GM23338 (cell line): ENCODE data around the gene ZNF790. TPM values are rescaled to one million over a fixed set of nuclear protein-coding genes. Genes with fewer than 3 reads are reported as not detected.
"Not testable (repeated sequence)": the region's sequence is repeated elsewhere in the genome, so short reads cannot be mapped to it uniquely, and the experiment has no call there.

Source experiments
- ATAC-seq: fragments of 200-7000 bp; cut with Tn5 transposase; 3 replicates; pipeline ENCODE4 v1.9.1; 2020
- DNase-seq: peaks from one replicate; pipeline ENCODE4 v3.0.0-alpha.2; 2015; ENCODE audit warnings: low spot score
- H2AFZ ChIP-seq: fragments of 200-600 bp; sonication (generic); 2 replicates; pipeline ENCODE4 v1.8.0; 2016; ENCODE audit warnings: antibody characterized with exemption, mild to moderate bottlenecking, moderate library complexity
- H3F3A ChIP-seq: fragments of 200-600 bp; sonication (generic); replicated peaks from 2 replicates; pipeline ENCODE4 v1.8.0; 2017; ENCODE audit warnings: antibody characterized with exemption, mixed run types, low read depth
- H3K27ac ChIP-seq: fragments of 200-600 bp; sonication (generic); 2 replicates; pipeline ENCODE4 v1.6.1; 2016; ENCODE audit warnings: low read depth
- H3K27me3 ChIP-seq: fragments of 200-600 bp; sonication (generic); 2 replicates; pipeline ENCODE4 v1.8.0; 2016; ENCODE audit warnings: mild to moderate bottlenecking, mixed run types, moderate library complexity; ENCODE audit not compliant: insufficient read depth
- H3K36me3 ChIP-seq: fragments of 200-600 bp; sonication (generic); 2 replicates; pipeline ENCODE4 v1.8.0; 2016; ENCODE audit warnings: mild to moderate bottlenecking; ENCODE audit not compliant: insufficient read depth
- H3K4me1 ChIP-seq: fragments of 200-600 bp; sonication (generic); 2 replicates; pipeline ENCODE4 v1.8.0; 2016; ENCODE audit warnings: mild to moderate bottlenecking, moderate library complexity; ENCODE audit not compliant: insufficient read depth
- H3K4me2 ChIP-seq: fragments of 200-600 bp; sonication (generic); 2 replicates; pipeline ENCODE4 v1.7.1; 2017; ENCODE audit warnings: mixed run types
- H3K4me3 ChIP-seq: fragments of 200-600 bp; sonication (generic); 2 replicates; pipeline ENCODE4 v1.6.1; 2016; ENCODE audit warnings: mixed run types
- H3K79me2 ChIP-seq: fragments of 200-600 bp; sonication (generic); replicated peaks from 2 replicates; pipeline ENCODE4 v1.8.0; 2017; ENCODE audit warnings: mild to moderate bottlenecking; ENCODE audit not compliant: insufficient read depth
- H3K9me2 ChIP-seq: fragments of 200-600 bp; sonication (generic); 2 replicates; pipeline ENCODE4 v1.8.0; 2017; ENCODE audit not compliant: insufficient read depth
- H4K20me1 ChIP-seq: fragments of 200-600 bp; sonication (generic); replicated peaks from 2 replicates; pipeline ENCODE4 v1.8.0; 2017; ENCODE audit warnings: mild to moderate bottlenecking; ENCODE audit not compliant: insufficient read depth
- H3K27ac Mint-ChIP-seq: 2 replicates; pipeline ENCODE4 v1.8.0; 2020; ENCODE audit warnings: inconsistent platforms, mild to moderate bottlenecking, moderate library complexity, mixed read lengths
- H3K27me3 Mint-ChIP-seq: 3 replicates; pipeline ENCODE4 v1.8.0; 2022; ENCODE audit warnings: low read depth, mild to moderate bottlenecking, moderate library complexity, mixed read lengths, inconsistent platforms; ENCODE audit not compliant: insufficient read depth, poor library complexity
- H3K36me3 Mint-ChIP-seq: 3 replicates; pipeline ENCODE4 v1.8.0; 2021; ENCODE audit warnings: low read depth, mild to moderate bottlenecking, inconsistent platforms, moderate library complexity, mixed read lengths
- H3K4me1 Mint-ChIP-seq: 3 replicates; pipeline ENCODE4 v1.8.0; 2020; ENCODE audit warnings: mild to moderate bottlenecking, inconsistent platforms, mixed read lengths
- H3K4me3 Mint-ChIP-seq: 3 replicates; pipeline ENCODE4 v1.8.0; 2021; ENCODE audit warnings: moderate library complexity, mild to moderate bottlenecking, inconsistent platforms, mixed read lengths
- H3K9me3 Mint-ChIP-seq: 3 replicates; pipeline ENCODE4 v1.8.0; 2020; ENCODE audit warnings: moderate library complexity, mild to moderate bottlenecking, inconsistent platforms, mixed read lengths
- CTCF ChIP-seq, 2 experiments: fragments of 200-600 bp in 1 of 2; sonication (generic) in 1 of 2; conservative IDR thresholded peaks; 2 replicates each; pipeline versions ENCODE4 v1.5.1 to v1.6.1; 2016 to 2017; ENCODE audit warnings: antibody characterized with exemption in 2 of 2, low read depth in 2 of 2, mild to moderate bottlenecking in 2 of 2, moderate library complexity in 1 of 2
- NANOG ChIP-seq: IDR thresholded peaks from 2 replicates; pipeline ENCODE4 v1.6.1; 2016; ENCODE audit warnings: antibody characterized with exemption, borderline replicate concordance
- REST ChIP-seq: IDR thresholded peaks from one replicate; pipeline ENCODE4 v1.6.1; 2018; ENCODE audit warnings: antibody characterized with exemption; ENCODE audit not compliant: unreplicated experiment
- polyA plus RNA-seq: library from polyadenylated mRNA; unstranded; fragments of >200 nt; fragmentation: Nextera tagmentation; extraction: Ambion mirVana; gene quantifications from 2 replicates; pipeline ENCODE4 v1.2.1, GENCODE V29; 2016
- total RNA-seq: library from RNA; depleted of rRNA; stranded (reverse); fragments of >200 nt; shearing (Covaris generic); gene quantifications from 2 replicates; pipeline ENCODE4 v1.2.3, GENCODE V29; 2014

Gene ZNF790
- total and polyA plus RNA-seq, 2 experiments from 2014 or later, result 5.4 to 5.9 TPM

GRCh38 chr19:36796714-36796992, 41.5 kb downstream of the ZNF790 start:
- H3K36me3 ChIP-seq, result no peaks in the 10 kb centered on the region; the same call in none of the 2 replicates
- Mint-ChIP-seq H3K36me3 (peaks cover 54% of the 10 kb centered on the region), H3K4me1 (peaks cover 3% of the 10 kb centered on the region; the same call in 2 of the 3 replicates), H3K27ac (no peak overlapping the region), H3K9me3 (peaks cover 65% of the 10 kb centered on the region), H3K27me3 (peaks cover 9% of the 10 kb centered on the region), H3K4me3 (peak overlapping the region; percentile 88; the same call in 2 of the 3 replicates)
- H3K9me2 ChIP-seq, result 0 out of 2 replicates have a peak, but pooled peaks cover 2% of the 10 kb centered on the region
- peak overlapping the region; percentile 36; the same call in 1 of the 2 replicates for H3K4me2 ChIP-seq
- no peaks in the 10 kb centered on the region for H4K20me1 ChIP-seq
- ATAC-seq, result no peak; the same call in 2 of the 3 replicates
- DNase-seq, result no peak
- peak overlapping the region; percentile 58 for H3K4me3 ChIP-seq
- H2AFZ ChIP-seq, result peak overlapping the region; percentile 56; the same call in 1 of the 2 replicates
- no peaks in the 10 kb centered on the region for H3F3A ChIP-seq
- TF ChIP-seq REST, result no peak
- TF ChIP-seq NANOG, result no peak
- no peak overlapping the region for H3K27ac ChIP-seq
- peaks cover 35% of the 10 kb centered on the region for H3K79me2 ChIP-seq
- no peaks in the 10 kb centered on the region for H3K27me3 ChIP-seq
- H3K4me1 ChIP-seq, result no peaks in the 10 kb centered on the region

GRCh38 chr19:36791420-36792141, 46.6 kb downstream of the ZNF790 start:
- H3K4me1 Mint-ChIP-seq, H3K27ac Mint-ChIP-seq, H3K27ac ChIP-seq, H3K27me3 ChIP-seq, H3K27me3 Mint-ChIP-seq, H4K20me1 ChIP-seq, H3F3A ChIP-seq, H3K4me1 ChIP-seq, H3K9me2 ChIP-seq, H3K79me2 ChIP-seq, H3K36me3 ChIP-seq: not testable (repeated sequence)
- TF ChIP-seq CTCF (conservative IDR thresholded peaks at IDR 0.05; ENCODE audit: low read depth in 2 of 2), result peak; percentile 30 to 61
- Histone ChIP-seq H3K4me3 (peak overlapping the region; percentile 59), H2AFZ (0 out of 2 replicates have a peak overlapping the region, but pooled peaks have one; percentile 56), H3K4me2 (peak overlapping the region; percentile 77)
- Mint-ChIP-seq H3K36me3 (peaks cover 23% of the 10 kb centered on the region), H3K9me3 (peaks cover 81% of the 10 kb centered on the region), H3K4me3 (peak overlapping the region; percentile 72)
- peak; percentile 98 for ATAC-seq
- DNase-seq, result peak; percentile 82
